Stimulated activated CD4-positive, alpha-beta T cell treated with anti-CD3 and anti-CD28 coated beads, Interleukin-4, amount 100 ng/mL, for 48 hours (primary cell): Measurements from ENCODE around the gene LAIR2.

Experiments used
- DNase-seq, 2 donors: peaks; one replicate each; pipeline ENCODE4 v3.0.0-alpha.2; 2020; ENCODE audit warnings: low read depth in 2 of 2

LAIR2 gene, protein sequence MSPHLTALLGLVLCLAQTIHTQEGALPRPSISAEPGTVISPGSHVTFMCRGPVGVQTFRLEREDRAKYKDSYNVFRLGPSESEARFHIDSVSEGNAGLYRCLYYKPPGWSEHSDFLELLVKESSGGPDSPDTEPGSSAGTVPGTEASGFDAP

DNA sequence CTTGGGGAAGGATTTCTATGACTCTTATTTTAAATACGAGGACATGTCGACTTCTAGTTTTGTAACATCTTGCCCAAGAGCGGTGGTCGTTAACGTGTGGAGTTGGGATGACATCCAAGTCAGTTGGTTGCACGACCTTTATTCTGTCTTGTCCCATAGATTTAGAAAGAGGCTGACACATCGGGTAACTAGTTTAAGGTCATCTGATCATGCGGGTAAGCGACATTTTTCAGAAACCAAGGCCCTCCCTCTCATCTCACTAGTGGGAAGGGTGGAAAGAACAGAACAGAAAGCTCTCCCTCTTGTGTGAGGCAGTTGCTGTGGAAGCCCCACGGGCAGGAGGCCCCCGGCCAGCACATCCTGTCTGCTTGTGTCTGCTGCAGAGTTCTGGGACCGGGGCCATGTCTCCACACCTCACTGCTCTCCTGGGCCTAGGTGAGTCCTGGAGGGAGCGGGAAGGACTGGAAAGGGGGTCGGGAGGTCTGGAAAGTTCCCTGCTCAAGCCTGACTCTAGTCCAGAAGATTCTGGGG is at the start of gene LAIR2:
Gene LAIR2 (plus strand): TSS at position 314 of the 531 bp plus-strand sequence. CDS start 88 bp downstream, at position 402.
- no peak for DNase-seq

DNA sequence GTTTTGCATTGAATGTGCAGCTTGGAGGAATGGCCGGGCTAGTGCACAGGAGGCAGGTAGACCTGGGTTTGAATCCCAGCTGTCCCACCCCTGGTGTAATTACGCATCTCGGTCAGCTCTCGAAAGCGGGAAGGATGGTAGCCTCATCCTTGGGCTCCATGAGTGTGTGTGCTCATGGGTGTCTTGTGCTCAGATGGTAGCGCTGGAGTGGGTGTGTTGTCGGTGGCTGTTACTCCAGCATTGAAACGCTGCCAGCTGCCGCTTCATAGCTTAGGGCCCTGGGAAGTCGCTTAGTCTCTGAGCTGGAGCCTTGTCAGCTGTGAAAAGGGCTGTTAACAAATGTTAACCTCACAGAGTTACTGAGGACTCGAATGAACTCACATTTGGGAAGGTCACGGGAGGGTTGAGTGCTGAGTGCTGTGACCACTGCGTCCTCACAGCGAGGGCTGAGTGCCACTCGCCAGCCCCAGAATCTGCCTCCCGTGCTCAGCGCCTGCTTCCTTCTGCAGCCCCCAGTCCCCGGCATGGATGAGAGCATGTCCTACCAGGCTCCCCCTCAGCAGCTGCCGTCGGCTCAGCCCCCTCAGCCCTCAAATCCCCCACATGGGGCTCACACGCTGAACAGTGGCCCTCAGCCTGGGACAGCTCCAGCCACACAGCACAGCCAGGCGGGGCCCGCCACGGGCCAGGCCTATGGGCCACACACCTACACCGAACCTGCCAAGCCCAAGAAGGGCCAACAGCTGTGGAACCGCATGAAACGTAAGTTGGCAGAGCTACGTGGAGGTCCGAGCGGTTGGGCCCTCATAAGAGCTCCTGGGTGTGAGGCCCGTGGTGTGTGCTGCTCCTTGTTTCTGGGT is 48.5 kb upstream of the LAIR2 start:
- DNase-seq: no peak

DNA sequence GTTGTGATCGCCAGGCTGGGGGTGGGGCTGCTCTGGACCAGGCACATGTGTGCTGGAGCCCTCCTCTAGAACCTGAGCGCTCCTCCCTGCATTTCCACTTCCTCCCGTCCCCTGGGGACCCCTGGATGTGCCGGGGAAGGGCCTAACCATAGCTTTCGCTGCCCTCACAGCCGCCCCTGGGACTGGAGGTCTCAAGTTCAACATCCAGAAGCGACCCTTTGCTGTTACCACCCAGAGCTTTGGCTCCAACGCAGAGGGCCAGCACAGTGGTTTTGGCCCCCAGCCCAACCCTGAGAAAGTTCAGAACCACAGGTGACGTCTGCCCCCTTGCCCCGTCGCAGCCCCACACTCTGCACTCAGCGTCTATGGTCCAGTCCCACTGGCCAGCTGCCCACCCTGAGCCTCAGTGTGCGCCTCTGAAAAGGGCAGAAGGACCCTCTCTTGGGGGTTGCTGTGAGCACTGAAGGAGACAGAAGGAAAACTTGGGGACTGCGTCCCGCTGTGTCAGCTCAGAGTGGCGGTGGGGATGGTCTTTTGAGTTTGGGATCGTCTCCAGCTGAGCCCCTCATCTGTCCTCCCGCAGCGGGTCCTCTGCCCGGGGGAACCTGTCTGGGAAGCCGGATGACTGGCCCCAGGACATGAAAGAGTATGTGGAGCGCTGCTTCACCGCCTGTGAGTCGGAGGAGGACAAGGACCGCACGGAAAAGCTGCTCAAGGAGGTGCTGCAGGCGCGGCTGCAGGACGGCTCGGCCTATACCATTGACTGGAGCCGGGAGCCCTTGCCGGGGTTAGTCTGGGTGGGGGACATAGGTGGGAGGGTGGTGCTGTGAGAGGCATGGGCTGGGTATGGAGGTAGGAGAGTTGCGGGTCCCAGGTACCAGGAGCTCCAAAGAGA is 47.6 kb upstream of the LAIR2 start:
- DNase-seq: no peak

DNA sequence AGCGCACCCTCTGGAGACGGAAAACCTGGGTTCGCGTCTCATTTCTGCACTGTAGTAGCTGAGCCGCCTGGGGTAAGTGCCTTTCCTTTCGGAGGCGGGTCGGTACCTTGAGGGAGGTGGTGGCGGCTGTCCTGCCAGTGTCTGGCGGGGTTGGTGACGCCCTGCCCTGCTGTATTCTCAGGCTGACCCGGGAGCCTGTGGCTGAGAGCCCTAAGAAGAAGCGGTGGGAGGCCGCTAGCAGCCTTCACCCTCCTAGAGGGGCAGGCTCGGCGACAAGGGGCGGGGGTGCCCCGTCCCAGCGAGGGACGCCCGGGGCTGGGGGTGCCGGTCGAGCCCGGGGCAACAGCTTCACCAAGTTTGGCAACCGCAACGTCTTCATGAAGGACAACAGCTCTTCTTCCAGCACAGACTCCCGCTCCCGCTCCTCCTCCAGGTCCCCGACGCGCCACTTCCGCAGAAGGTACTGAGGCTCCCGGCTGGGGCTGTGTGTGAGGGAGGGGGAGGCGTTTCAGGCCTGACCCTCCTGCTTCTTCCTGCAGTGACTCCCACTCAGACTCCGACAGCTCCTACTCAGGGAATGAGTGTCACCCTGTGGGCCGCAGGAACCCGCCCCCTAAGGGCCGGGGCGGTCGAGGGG is 46.7 kb upstream of the LAIR2 start:
- no peak for DNase-seq

DNA sequence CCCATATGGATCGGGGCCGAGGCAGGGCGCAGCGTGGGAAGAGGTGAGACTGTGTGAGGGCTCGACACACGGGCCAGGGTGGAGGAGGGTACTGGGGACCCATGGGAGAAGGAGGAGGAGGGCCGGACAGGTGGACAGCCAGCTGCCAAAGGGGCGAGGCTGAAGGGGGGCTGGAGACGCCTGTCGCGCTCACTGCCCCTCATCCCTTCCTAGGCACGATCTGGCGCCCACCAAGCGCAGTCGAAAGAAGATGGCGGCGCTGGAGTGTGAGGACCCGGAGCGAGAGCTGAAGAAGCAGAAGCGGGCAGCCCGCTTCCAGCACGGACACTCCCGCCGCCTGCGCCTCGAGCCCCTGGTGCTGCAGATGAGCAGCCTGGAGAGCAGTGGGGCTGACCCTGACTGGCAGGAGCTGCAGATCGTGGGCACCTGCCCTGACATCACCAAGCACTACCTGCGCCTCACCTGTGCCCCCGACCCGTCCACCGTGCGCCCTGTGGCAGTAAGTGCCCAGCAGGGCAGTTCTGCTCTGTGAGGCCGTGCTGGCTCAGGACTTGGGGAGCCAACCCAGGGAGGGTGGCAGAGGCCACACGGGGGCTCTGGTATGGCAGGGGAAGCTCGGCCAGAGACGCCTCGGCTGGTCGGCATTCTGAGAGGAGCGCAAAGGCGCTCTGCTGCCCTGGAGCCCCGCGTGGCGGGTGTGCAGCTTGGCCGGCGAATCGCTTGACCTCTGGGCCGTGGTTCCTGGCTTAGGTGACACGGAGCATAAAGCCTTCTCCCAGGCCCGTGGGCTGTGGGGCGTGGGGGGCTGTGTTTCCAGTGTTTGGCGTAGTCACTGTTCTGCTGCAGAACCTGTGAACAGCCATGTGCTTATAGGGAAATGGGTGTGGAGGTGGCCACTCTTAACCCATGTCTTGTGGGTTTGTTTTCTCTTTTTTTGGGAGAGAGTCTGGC is 45.9 kb upstream of the LAIR2 start:
- DNase-seq: no peak

DNA sequence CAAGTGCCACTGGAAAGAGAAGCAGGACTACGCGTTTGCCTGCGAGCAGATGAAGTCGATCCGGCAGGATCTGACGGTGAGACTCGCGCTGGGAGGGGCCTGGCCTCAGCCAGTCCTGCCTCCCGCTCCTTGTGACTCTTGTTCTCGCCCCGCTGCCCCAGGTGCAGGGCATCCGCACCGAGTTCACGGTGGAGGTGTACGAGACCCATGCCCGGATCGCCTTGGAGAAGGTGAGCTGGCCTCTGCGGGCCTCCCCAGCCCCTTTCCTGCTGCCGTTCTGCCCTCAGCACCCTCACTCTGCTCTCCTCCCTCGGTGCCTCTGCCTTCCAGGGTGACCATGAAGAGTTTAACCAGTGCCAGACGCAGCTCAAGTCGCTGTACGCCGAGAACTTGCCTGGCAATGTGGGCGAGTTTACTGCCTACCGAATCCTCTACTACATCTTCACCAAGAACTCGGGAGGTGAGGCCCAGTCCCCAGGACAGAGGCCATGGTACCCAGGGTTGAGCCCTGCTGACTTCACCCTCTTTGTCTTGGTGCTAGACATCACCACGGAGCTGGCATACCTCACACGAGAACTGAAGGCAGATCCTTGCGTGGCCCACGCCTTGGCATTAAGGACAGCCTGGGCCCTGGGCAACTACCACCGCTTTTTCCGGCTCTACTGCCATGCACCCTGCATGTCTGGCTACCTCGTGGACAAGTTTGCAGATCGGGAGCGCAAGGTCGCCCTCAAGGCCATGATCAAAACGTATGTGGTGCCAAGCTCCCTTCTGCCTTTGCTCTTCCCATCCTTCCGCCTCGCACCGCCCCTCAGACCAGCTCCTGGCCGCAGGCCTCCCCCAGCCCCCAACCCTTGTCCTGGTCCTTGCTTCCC is 44.6 kb upstream of the LAIR2 start:
- DNase-seq: no peak

DNA sequence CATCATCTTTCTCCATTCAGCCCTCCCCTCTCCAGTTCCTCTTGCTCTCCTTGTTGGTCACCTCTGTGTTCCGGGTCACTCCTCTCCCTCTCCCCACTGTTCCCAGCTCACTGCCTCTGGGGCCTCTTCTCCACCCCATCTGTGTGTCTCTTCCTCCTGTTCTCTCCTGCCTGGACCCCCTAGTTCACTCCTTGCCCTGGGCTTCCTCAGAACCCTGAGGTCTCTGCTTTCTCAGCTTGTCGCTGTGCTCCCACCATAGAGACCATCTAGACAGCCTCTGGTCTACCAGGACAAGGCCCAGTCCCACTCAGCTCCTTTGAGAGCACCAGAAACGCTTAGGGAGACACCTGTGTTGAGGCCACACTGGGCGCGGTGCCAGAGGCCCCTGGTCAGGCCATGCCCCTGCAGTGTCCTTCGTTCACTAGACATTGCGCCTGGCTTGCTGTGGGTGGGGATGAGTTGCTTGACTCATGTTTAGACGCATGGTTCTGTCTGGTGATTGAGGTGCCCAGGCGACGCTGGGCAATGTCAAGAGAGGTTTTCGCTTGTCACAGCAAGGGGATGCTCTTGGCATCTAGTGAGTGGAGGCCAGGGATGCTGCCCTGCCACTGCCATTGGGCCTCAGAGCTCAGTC is 43.9 kb upstream of the LAIR2 start:
- DNase-seq: no peak

DNA sequence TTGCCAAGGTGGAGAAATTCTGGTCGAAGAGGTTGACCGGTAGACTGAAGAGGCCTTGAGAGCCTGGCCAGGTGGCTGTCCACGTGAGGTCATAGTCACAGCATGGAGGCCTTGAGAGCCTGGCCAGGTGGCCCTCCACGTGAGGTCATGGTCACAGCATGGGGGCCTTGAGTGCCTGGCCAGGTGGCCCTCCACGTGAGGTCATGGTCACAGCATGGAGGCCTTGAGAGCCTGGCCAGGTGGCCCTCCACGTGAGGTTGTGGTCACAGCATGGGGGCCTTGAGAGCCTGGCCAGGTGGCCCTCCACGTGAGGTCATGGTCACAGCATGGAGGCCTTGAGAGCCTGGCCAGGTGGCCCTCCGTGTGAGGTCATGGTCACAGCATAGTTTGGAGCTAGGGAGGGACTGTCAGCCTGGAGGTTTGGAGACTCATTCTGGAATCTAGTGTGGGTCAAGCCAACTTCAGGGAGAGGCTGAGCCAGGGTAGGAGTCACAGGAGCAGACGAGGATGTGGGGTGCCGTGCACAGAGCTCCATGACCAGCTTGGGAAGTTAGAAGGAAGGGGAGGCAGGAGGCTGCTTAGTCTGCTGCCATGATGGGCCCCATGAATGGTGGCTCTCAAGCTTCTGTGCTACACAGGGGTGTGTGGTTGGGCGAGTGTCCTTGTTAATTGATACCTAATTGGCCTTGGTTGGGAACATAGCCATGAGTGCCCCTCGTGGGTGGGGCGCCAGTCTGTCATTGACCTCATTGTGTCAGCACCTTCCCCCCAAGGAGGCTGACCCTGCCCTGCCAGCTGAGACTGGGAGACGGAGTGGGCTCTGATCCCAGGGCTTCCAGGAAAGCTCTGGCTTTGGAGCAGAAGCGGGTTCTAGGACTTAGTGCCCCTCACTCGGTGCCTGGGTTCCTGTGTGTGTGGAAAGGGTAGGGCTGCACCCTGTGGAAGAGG is 43.1 kb upstream of the LAIR2 start:
- no peak for DNase-seq

DNA sequence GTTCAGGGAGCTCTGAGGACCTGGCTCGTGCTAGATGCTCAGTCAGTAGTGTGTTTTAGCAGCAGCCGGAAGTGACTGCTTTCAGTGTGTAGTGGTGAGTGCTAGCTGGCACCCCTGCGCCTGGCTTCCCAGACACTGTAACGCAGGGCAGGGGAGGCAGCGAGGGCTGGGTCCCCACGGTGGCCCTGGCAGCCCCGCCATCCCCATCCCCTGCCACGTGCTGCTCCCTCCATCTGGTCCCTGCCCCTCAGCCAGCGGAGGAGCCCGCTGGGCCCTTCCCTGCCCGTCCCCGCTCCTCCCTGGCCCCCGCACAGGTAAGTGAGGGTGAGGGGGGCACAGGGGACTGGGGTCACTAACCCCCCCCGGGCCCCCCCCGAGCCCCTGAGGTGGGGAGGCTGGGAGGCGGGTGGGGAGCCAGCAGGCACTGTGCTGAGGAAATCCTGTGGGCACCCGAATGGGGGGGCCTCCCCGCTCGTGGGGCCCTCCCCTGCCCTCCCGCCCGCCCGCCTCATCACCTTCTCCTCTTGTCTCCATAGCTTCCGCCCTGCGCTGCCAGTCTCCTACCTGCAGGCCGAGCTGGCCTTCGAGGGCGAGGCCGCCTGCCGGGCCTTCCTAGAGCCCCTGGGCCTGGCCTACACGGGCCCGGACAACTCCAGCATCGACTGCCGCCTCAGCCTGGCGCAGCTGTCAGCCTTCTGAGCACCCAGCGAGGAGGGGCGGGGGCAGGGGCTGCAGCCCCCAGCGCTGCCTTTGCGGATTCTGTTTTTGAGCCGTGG is 42.2 kb upstream of the LAIR2 start:
- DNase-seq: no peak

DNA sequence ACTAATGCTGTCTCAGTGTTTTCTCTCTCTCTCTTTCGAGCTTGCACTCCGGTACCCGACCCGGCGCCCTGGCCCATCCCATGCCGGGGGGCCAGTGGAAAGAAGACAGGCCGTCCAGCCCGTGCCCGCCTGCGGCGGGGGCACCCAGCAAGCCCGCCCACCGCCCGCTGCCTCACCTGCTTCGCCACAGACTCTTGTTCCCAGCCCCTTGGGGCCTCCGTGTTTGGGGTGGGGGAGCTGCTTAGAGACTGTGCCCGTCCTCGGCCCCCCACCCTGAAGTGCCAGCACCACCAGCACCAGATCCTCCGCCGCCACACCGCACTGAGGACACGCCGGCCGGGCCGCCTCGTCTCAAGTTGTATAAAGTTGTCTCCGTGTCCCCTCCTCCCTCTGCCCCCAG is 41.4 kb upstream of the LAIR2 start:
- no peak for DNase-seq

DNA sequence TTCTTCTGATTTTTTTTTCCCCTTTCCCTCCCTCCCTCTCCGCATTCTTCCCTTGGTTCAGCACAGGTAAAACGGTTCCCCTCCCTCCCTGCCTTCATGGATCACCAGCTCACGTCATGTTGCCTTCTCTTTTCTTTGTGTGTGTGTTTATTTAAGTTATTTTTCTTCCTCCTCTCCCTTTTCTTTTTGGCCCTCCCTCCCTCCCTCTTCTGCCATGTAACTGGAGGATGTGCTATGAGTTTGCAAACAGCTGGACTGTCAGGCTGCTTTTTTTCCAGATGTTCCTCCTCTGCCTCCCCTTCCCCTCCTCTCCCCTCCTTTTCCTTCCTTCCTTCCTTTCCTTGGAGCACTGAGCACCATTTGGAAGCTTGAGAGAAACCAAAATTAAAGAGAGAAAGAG is 41.0 kb upstream of the LAIR2 start:
- DNase-seq: no peak

DNA sequence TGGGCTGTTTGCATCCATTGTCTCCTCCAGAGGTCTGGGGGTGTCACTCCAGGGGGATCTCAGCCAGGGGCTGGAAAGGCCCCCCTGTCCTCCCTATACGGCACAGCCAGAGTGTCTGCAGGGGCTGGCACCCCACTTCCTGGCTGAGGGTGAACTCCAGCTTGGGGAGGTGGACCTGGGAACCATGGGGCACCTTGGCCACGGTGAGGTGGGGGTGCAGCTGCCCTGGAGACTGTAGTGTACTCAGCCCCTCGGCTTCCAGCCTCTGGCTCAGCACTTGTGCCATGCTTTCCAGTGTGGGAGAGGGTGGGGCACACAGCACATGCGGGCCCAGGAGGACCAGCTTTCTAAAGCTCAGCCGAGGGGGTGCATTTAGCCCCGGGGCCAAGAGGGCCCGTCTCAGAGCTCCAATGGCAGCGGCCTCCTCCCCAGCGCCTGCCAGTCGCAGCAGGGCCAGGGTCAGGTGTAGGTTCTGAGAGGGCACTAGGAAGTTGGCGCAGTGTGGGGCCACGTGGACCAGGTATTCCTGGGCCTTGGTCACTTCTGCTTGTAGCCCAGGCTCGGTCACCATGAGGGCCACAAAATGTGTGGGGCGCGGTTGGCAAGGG is 40.5 kb upstream of the LAIR2 start:
- no peak for DNase-seq

DNA sequence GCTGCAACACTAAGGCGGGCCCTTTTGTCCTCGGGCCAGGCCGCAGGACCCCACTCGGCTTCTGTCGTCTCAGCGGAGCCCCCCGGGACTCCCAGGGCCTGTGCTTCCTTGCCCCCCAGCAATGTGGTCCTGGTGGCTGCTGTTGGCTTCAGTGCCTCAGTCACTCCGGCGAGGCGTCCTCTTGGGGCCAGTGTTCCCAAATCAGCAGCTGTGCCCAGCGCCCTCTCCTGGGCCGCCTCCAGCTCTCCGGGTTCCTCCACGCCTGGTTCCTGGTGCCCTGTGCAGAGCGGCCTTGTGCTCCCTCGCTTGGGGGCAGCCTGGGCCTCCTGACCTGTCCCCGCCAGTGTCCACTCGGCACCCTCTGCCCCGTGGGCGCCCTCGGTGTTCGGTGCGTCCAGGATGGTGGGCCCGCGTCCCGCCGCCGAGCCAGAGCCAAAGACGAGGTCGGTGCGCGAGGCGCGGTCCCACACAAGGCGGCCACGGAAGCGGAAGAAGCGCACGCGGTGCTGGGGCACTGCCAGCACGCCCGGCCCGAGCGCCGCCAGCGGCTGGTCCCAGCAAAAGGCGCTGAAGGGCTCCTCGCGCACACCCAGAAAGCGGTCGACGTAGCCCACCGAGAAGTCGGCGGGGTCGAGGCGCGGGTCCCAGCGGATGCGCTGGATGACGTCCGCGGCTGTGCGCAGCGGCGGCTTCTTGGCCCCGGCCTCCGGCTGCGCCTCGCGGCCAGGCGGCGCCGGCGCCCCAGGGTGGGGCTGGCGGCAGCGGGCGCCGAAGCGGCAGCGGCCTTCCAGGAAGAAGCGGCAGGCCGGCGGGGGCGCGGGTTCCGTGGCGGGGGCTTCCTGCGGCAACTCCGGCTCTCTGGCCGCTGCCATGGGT is 39.7 kb upstream of the LAIR2 start:
- peak; percentile 46 to 60 for DNase-seq

DNA sequence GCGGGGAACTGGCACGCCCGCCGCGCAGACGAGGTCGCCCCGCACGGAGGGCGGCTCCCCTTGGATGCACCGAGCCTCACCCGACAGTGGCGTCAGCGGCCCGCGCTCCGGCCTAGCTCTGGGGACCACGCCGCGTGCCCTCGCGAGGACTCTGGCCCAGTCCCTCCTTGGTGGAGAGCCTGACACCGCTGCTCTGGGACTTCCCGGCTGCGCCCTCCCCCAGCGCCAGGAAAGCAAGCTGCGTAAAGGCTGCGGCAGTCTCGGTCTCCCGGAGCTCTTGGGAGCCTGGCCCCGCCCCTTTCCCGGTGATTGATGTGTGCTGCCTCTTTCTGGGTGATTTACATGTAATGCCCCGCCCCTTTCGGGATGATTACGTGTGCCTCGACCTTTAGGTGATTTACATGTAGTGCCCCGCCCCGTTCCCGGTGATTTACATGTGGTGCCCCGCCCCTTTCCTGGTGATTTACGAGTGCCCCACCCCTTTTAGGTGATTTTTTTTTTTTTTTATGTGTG is 39.0 kb upstream of the LAIR2 start, which contains the start of gene LENG9:
Gene LENG9 (minus strand): TSS at position 248 of the 513 bp plus-strand sequence. CDS start 252 bp downstream, outside the sequence.
- DNase-seq: peak; percentile 97 to 98

DNA sequence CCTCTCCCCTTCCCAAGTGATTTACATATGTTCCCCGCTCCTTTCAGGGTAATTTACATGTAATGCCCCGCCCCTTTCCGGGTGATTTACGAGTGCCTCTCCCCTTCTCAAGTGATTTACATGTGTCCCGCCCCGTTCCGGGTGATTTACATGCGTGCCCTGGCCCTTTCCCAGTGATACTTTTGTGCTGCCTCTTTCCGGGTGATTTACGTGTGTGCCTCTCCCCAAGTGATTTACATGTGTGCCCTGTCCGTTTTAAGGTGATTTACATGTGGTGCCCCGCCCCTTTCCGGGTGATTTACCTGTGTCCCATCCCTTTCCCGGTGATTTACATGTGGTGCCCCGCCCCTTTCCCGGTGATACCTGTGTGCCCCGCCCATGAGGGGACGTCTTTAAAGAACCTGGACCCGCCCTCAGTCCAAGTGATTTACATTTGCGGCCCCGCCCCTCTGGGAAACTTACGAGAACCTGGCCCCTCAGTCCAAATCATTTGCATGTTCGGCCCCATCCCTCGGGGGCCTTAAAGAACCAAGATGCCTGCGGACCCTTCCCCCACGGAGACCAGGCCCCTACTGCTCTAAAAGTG is 38.5 kb upstream of the LAIR2 start:
- DNase-seq: peak; percentile 85 to 88
